HG03097 (cell line): ENCODE data around the gene CCDC185.
"Not testable (repeated sequence)": the region's sequence is repeated elsewhere in the genome, so short reads cannot be mapped to it uniquely, and the experiment has no call there.

Experiments used
- ATAC-seq: cut with Tn5 transposase; IDR thresholded peaks from one replicate; pipeline ENCODE4 v1.9.1; 2021; ENCODE audit not compliant: unreplicated experiment, low FRiP score

The CCDC185 gene

DNA sequence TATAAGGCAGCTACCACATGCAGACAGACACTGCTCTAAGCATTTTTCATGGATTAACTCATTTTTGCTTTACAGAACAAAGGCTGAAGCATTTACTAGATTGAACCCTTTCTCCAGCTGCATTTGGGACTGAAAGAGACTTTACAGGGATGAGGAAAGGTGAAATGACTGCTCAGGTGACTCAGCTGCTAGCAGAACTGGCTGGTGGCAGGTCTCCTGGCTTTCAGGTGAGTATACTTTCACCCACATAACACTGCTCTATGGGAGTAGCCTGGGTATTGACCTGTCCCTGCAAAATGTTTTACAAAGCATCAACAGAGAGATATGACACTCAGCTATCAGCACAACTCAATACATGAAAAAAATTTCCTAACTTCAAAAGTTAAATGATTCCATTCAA, 2.6 kb upstream of the CCDC185 start:
- ATAC-seq, result no peak

- no peak for ATAC-seq
These were observed 1.0 kb downstream of the CCDC185 start for GRCh38 chr1:223394242-223394641.

DNA sequence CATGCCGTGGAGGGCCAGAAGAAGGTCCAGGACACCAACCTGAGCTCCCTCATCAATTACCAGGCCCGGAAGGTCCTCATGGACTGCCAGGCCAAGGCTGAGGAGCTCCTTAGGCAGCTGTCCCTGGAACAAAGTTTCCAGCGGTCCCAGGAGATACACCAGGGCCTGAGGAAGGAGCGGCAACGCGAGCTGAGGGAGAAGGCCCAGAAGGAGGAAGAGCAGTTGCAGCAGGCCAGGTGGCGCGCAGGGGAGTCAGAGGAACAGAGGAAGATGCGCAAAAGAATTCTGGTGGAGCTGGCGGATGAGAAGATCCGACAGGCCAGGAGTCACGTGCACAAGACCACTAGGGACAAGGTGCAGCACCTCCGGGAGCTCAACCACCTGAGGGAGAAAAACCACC, 1.5 kb downstream of the CCDC185 start:
- no peak for ATAC-seq

DNA sequence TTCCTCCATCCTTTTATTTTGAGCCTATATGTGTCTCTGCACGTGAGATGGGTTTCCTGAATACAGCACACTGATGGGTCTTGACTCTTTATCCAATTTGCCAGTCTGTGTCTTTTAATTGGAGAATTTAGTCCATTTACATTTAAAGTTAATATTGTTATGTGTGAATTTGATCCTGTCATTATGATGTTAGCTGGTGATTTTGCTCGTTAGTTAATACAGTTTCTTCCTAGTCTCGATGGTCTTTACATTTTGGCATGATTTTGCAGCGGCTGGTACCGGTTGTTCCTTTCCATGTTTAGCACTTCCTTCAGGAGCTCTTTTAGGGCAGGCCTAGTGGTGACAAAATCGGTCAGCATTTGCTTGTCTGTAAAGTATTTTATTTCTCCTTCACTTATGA, 6.2 kb downstream of the CCDC185 start:
- ATAC-seq, result not testable (repeated sequence)

DNA sequence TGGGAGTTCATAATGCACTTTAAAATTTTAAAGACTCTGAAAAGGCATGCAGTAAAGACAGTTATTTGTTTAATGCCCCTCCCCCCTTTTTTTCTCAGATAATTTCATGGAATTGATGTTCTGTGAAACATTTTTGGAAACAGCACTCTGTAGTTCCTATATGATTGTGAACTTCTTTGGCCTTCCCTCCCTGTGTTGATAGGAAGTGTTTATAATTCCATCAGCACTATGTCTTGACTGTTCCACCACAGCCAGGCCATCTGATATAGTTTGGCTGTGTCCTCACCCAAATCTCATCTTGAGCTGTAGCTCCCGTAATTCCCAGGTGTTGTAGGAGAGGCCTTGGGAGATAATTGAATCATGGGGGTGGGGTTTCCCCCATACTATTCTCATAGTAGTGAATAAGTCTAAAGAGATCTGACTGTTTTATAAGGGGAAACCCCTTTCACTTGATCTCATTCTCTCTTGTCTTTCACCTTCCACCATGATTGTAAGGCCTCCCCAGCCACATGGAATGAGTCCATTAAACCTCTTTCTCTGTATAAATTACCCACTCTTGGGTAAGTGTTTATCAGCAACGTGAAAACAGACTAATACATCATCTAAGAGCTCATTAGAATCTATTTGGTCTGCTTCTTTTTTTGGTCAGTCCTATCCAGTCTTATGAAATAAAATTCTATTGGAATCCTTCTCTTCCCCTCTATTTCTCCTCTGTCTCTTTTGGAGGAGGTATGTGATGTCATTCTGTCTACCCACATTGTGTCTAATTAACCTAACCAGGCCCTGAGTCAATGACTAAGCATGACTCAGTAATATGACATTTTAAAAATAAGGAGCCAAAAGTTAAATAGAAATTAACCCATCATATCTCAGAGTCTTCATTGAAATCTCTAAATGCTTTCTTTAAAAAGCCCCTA, 8.9 kb downstream of the CCDC185 start:
- no peak for ATAC-seq

DNA sequence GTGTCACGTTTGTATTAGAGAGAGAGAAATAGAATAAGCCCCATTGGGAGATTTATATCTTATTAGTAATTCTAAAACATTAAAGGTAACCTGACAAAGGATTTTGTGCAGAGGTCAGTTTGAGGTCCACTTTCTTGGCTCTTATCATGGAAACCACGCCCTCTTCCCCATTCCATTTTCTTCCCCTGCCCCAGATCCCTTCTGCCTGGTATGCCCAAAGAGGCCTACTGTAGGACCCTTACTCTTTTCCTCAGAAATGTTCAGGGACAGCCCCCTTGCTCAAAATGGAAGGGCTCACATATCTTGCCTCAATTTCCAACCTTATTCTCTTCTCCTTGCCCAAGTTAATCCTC, 9.6 kb downstream of the CCDC185 start:
- ATAC-seq, result no peak

GRCh38 chr1:223403184-223403815, 10.1 kb downstream of the CCDC185 start:
- no peak for ATAC-seq

GRCh38 chr1:223405507-223405906, 12.3 kb downstream of the CCDC185 start:
- ATAC-seq, result no peak

DNA sequence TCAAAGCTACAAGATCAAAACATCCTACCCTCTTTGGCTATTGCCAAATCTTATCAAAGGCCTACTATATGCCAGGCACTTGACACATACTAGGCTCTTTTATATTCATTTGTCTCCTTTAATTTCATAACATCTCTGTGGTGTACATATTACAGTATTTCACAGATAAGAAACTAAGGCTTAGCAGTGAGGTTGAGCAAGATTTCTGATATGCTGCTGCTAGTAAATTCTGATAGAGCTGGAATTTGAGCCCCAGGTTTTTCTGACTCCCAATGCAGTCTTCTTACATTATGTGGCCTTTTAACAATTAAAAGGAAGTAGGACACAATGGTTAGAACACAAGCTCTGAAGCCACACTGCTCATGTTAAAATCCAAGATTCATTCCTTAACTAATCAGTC, 16.8 kb downstream of the CCDC185 start:
- ATAC-seq, result no peak

DNA sequence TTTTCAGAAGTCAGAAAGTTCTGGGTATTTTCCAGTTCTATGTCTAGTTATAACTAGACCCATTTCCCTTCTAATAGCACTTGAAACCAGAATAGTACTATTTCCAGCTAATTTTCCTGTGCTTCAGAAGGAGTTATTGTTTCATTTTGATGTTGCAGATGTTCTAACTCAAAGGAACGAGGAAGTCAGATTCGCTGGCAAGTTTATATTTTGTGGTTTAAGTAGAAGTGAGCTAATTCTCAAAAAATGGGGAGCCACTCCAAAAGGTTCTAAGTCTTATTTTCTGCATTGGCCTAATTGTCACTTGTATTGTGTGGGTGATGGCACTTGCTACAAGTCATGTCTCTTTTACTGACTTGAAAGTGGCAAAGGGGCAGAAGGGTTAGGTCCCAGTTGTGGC, 18.1 kb downstream of the CCDC185 start:
- ATAC-seq, result no peak

DNA sequence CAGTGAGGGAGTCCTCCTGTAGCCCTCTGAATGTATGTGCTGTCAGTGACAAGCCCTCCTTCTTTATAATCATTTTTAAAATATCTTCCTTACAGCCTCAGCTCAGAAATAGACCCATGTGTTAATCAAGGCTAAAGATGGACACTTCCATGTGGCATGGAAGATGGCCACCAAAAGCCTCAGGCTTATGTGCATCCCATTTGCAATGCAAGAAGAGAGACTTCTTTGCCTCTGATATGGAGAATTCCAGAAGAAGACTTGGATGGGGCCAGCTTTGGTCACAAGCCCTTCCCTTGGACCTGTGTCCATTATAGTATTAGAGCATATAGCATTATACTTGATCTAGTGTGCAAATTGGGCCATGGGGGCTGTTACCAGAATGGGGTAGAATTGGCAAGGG, 18.5 kb downstream of the CCDC185 start:
- ATAC-seq, result no peak

DNA sequence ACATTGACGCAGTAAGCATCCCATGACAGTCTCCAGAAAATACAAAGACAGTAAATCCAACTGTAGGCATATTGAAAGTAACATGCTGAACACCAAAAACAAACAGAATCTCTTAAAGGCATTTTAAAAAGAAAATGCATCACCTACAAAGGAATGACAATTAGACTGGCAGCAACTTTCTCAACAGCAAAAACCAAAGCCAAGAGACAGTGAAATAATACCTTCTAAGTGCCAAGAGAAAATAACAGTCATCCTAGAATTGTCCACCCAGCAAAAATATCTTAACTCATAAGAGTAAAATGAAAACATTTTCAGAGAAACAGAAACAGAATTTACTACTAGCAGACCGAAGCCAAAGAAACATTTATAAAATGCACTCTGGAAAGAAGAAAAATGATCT, 20.0 kb downstream of the CCDC185 start:
- no peak for ATAC-seq

- no peak for ATAC-seq
These were observed 24.2 kb downstream of the CCDC185 start for GRCh38 chr1:223417444-223417843.

DNA sequence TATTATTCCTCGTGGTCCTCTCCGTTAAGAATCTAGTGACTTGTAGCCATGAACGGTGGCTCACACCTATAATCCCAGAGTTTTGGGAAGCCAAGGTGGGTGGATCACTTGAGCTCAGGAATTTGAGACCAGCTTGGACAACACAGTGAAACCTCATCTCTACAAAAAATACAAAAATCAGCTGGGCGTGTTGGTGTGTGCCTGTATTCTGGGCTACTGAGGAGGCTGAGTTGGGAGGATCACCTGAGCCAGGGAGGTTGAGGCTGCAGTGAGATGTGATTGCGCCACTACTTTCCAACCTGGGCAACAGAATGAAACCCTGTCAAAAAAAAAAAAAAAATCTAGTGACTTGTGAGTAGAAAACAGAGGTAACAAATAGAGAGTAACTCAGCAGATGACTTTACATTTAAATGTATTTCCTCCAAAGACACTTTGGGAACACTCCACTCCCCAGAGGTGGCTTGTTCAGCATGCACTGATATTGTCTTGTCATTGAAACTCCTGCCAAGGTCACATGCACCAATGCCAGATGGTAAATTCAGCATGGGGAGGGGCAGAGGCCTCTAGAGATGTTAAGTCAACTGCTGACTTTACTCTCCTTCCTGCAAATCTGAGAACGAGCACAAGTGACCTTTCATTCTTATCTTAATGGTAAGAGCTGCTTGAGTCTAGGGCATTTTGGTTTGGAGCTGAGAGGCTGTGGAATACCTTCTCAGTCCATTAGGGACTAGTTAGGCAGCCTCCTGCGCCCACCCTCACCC, 24.9 kb downstream of the CCDC185 start:
- ATAC-seq, result no peak

DNA sequence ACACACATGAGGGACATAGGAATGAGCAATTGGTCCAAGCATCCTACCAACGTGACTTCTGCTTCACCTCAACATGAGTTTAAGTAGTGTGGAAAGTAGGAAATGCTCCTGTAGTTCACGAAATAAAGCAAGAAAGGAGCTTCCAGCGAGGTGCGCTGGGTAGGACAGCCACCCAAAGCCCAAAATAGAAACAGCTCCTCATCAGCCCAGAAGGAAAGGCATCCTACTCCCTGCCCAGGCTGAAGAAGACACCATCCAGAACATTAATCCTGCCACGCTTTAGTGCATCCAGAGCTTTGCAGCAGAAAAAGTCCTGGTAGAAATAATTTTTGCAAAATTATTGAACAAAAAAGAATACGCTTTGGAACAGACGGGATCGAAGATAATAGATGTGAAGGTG, 25.9 kb downstream of the CCDC185 start:
- no peak for ATAC-seq

DNA sequence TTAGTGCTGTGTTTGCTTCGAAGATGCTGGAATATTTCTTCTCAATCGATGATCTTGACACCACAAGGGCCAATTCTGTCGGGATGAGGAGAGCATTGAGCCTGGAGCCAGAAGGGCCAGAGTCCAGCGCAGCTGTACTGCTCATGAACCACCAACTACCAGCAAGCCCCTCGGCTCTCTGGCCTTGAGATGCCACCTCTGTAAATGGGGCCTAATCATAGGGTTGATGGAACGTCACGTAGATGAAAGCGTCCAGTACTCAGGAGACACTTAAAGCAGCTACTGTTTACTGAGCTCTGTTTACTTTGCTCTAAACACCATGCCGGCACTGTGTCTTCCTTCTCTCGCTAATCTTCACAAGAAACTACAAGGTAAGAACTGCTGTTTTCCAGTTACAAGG, 26.3 kb downstream of the CCDC185 start:
- ATAC-seq, result no peak

DNA sequence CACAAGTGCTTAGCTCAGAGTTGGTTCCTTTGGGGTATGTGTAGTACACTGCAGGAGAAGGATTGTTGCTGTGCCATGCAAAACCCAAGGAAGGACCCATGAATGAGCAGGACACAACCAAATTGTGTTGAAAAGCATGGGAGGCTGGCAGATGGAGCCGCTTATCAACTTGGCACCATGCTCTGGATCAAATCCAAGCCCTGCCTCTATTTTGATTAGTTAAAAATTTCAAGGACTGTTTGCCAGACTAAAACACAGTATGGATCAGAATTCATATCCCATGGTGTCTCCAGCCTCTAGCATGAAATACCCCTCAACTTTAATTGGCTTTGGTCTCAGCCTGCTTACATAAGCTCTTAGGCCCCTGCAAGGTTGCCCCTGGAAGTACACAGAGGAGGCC, 27.8 kb downstream of the CCDC185 start:
- no peak for ATAC-seq

- no peak for ATAC-seq
These were observed 28.5 kb downstream of the CCDC185 start for GRCh38 chr1:223421676-223422075.

DNA sequence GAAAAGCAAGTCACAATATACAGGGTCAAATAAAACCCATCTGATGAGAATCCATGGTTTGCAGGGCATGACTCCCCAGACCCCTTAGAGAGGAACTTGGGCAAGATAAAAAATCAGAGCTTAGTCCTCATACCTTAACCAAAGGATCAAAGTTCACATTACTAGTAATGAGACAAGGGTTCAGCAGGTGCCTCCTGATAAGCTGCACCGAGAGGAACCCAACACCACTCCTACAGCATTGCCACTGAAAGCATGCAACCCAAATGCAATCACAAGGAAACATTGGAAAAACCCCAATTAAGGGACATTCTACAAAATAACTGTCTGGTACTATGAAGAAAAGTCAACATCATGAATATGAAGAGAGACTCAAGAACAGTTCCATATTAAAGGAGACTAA, 29.7 kb downstream of the CCDC185 start:
- ATAC-seq, result no peak

DNA sequence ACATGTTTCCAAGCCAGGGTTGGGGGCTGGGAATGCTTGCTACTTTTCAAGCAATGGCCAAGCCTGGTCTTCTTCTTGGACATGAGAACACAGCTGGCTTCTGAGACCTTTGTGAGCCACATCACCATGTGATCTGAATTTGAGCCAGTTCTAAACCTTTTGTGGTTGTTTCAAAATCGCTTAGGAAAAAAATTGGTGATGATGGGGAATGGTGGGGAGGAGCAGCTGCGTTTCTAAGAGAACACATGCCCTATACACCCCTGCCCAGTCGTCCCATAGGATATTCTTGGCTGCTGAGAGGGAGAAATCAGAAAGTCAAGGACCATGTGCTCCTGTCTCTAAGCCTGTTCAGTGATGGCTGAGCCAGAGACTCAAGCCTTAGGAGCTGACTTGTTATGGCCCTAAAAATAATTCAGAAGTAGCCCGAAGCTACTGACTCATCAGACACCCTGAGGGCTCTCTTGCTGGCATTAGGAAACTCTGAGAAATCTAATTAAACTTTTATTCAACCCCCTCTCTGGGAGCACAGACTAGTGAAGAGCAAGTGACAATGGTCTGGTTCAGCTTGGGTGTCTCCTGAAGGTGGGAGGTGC, 30.5 kb downstream of the CCDC185 start:
- no peak for ATAC-seq

GRCh38 chr1:223425550-223425949, 32.3 kb downstream of the CCDC185 start:
- no peak for ATAC-seq
